ENCODE results near the gene SORD. TPM values are rescaled to one million over a fixed set of nuclear protein-coding genes. Genes with fewer than 3 reads are reported as not detected.
A peak's percentile ranks its signal among the peaks of the same experiment; 100 is the strongest.

The SORD gene
- total and polyA plus RNA-seq, 11 donors = 3.4 to 16.7 (median 9.4) TPM

GRCh38 chr15:45116006-45116481 is 93.0 kb downstream of the SORD start:
- DNase-seq = no peak
- no peak for ATAC-seq
- no peaks in the 10 kb centered on the region for H3K9me3 ChIP-seq
- intact Hi-C loops (cut with DNase I) = loop anchor here in 5 of 10 donors (5.0 to 10.0 kb wide), 7 partner anchors 51 to 151 kb away; no protein-coding TSS in a partner anchor
- 41 to 48% (median 45%) methylated on average over 19 of the region's 19 CpGs for WGBS, 4 donors
- H3K27me3 ChIP-seq = peaks cover 47 to 91% (median 68%) of the 10 kb centered on the region in 9 donors
- no peaks in the 10 kb centered on the region for H3K36me3 ChIP-seq
- peaks cover 3 to 48% (median 21%) of the 10 kb centered on the region in 12 donors for H3K4me1 ChIP-seq
- H3K27ac ChIP-seq = no peak overlapping the region
- TF ChIP-seq POLR2A (IDR thresholded peaks at IDR 0.05) = no peak
- TF ChIP-seq CTCF (IDR thresholded peaks at IDR 0.05) = no peak
- no peak overlapping the region for H3K4me3 ChIP-seq

GRCh38 chr15:45116482-45117307 is 93.7 kb downstream of the SORD start:
- DNase-seq (no peak), ATAC-seq (no peak)
- no peaks in the 10 kb centered on the region for H3K9me3 ChIP-seq
- WGBS, 4 donors = 21 to 36% (median 25%) methylated on average over 42 to 65 of the region's 65 CpGs
- no peaks in the 10 kb centered on the region for H3K36me3 ChIP-seq
- peak overlapping the region in 2 of 12 donors; percentile 10 to 16 for H3K4me3 ChIP-seq
- no peak for TF ChIP-seq CTCF (IDR thresholded peaks at IDR 0.05)
- TF ChIP-seq POLR2A (IDR thresholded peaks at IDR 0.05) = no peak
- intact Hi-C loops (cut with DNase I) = loop anchor here in 5 of 10 donors (5.0 to 10.0 kb wide), 7 partner anchors 52 to 152 kb away; no protein-coding TSS in a partner anchor
- H3K27ac ChIP-seq = no peak overlapping the region
- peaks cover 3 to 44% (median 21%) of the 10 kb centered on the region in 12 donors for H3K4me1 ChIP-seq
- H3K27me3 ChIP-seq = peaks cover 42 to 93% (median 67%) of the 10 kb centered on the region in 9 donors

- Histone ChIP-seq H3K36me3 (no peaks in the 10 kb centered on the region), H3K4me1 (peaks cover 3 to 36% (median 20%) of the 10 kb centered on the region in 12 donors), H3K9me3 (no peaks in the 10 kb centered on the region), H3K27ac (no peak overlapping the region), H3K27me3 (peaks cover 35 to 93% (median 59%) of the 10 kb centered on the region in 9 donors), H3K4me3 (peak overlapping the region in 10 of 12 donors; percentile 2 to 49 (median 30))
- intact Hi-C loops (cut with DNase I) = loop anchor here in 5 of 10 donors (5.0 to 10.0 kb wide), 7 partner anchors 53 to 153 kb away; no protein-coding TSS in a partner anchor
- WGBS, 4 donors = 38 to 50% (median 39%) methylated on average over 28 to 33 of the region's 33 CpGs
- ATAC-seq = peak; percentile 2 to 37 (median 13)
- no peak for DNase-seq
- TF ChIP-seq CTCF (IDR thresholded peaks at IDR 0.05) = no peak
These were observed 94.5 kb downstream of the SORD start for GRCh38 chr15:45117308-45118130.
